HEK293 (cell line): ENCODE measurements around the gene MCRIP1.

Experiments used
- CTCF ChIA-PET: fragments of 350-600 bp; formaldehyde crosslinking; extraction: SDS; loops from one replicate; lab custom pipeline; 2021; ENCODE audit warnings: antibody characterized with exemption; lab: Yijun Ruan, JAX
- POLR2A ChIA-PET: fragments of 300-600 bp; formaldehyde crosslinking; extraction: SDS; loops from one replicate; lab custom pipeline; 2020; ENCODE audit warnings: antibody characterized with exemption, inconsistent platforms; lab: Yijun Ruan, JAX
- H3K27ac ChIP-seq: fragments of 200-500 bp; sonication (Bioruptor generic); 2 replicates; pipeline ENCODE4 v1.5.1; 2014; ENCODE audit warnings: low read depth, low read length, control low read depth, inconsistent platforms; ENCODE audit errors: extremely low read depth
- H3K36me3 ChIP-seq, 2 experiments: fragments of 200-500 bp in 1 of 2; sonication (Bioruptor generic) in 1 of 2; 1 replicate in 1 of 2; 2 replicates in 1 of 2; pipeline ENCODE4 v1.5.1; 2014 to 2017; ENCODE audit warnings: inconsistent platforms in 2 of 2, low read length in 2 of 2; ENCODE audit not compliant: control insufficient read depth in 2 of 2, insufficient read depth in 1 of 2
- H3K4me1 ChIP-seq: fragments of 200-500 bp; sonication (Bioruptor generic); 2 replicates; pipeline ENCODE4 v1.5.1; 2014; ENCODE audit warnings: mild to moderate bottlenecking, low read length, inconsistent platforms; ENCODE audit not compliant: control insufficient read depth, insufficient read depth
- H3K4me3 ChIP-seq: 2 replicates; pipeline ENCODE4 v1.5.1; 2011; ENCODE audit warnings: low read depth, mild to moderate bottlenecking, control low read depth, low read length, moderate library complexity
- H3K9me3 ChIP-seq: fragments of 200-500 bp; sonication (Bioruptor generic); 2 replicates; pipeline ENCODE4 v1.5.1; 2014; ENCODE audit warnings: low read depth, low read length, inconsistent platforms; ENCODE audit not compliant: control insufficient read depth, insufficient read depth
- GFI1B ChIP-seq: fragments of 450-650 bp; formaldehyde crosslinking; IDR thresholded peaks from 2 replicates; pipeline ENCODE4 v1.5.1; 2016; ENCODE audit warnings: missing biosample characterization, missing genetic modification characterization
- GLIS2 ChIP-seq: fragments of 450-650 bp; formaldehyde crosslinking; IDR thresholded peaks from 2 replicates; pipeline ENCODE4 v1.5.1; 2016; ENCODE audit warnings: missing biosample characterization, missing genetic modification characterization
- HIC1 ChIP-seq: fragments of 450-650 bp; formaldehyde crosslinking; IDR thresholded peaks from 2 replicates; pipeline ENCODE4 v1.5.1; 2016; ENCODE audit warnings: missing biosample characterization, missing genetic modification characterization
- KLF10 ChIP-seq: fragments of 450-650 bp; IDR thresholded peaks from 2 replicates; pipeline ENCODE4 v1.5.1; 2018; ENCODE audit warnings: missing biosample characterization, mild to moderate bottlenecking, missing genetic modification characterization
- KLF9 ChIP-seq: fragments of 450-650 bp; formaldehyde crosslinking; IDR thresholded peaks from 2 replicates; pipeline ENCODE4 v1.5.1; 2016; ENCODE audit warnings: missing biosample characterization, missing genetic modification characterization, low read depth
- SALL2 ChIP-seq: fragments of 450-650 bp; formaldehyde crosslinking; IDR thresholded peaks from 2 replicates; pipeline ENCODE4 v1.5.0; 2017; ENCODE audit warnings: missing biosample characterization, mild to moderate bottlenecking, missing genetic modification characterization, borderline replicate concordance
- SP2 ChIP-seq: fragments of 450-650 bp; formaldehyde crosslinking; IDR thresholded peaks from 2 replicates; pipeline ENCODE4 v1.5.1; 2016; ENCODE audit warnings: missing biosample characterization, missing genetic modification characterization
- YY2 ChIP-seq: fragments of 450-650 bp; formaldehyde crosslinking; IDR thresholded peaks from 2 replicates; pipeline ENCODE4 v1.5.1; 2016; ENCODE audit warnings: missing biosample characterization, missing genetic modification characterization
- ZIC2 ChIP-seq: fragments of 450-650 bp; formaldehyde crosslinking; IDR thresholded peaks from 2 replicates; pipeline ENCODE4 v1.5.1; 2016; ENCODE audit warnings: missing biosample characterization, missing genetic modification characterization
- ZNF18 ChIP-seq: fragments of 450-650 bp; formaldehyde crosslinking; IDR thresholded peaks from 2 replicates; pipeline ENCODE4 v1.5.1; 2016; ENCODE audit warnings: missing biosample characterization, missing genetic modification characterization
- ZNF2 ChIP-seq: fragments of 450-650 bp; formaldehyde crosslinking; IDR thresholded peaks from 2 replicates; pipeline ENCODE4 v1.5.1; 2016; ENCODE audit warnings: missing biosample characterization, missing genetic modification characterization
- ZNF23 ChIP-seq: fragments of 450-650 bp; formaldehyde crosslinking; IDR thresholded peaks from 2 replicates; pipeline ENCODE4 v1.5.1; 2016; ENCODE audit warnings: missing biosample characterization, missing genetic modification characterization, borderline replicate concordance
- ZNF501 ChIP-seq: fragments of 450-650 bp; formaldehyde crosslinking; IDR thresholded peaks from 2 replicates; pipeline ENCODE4 v1.5.1; 2016; ENCODE audit warnings: missing biosample characterization, missing genetic modification characterization
- ZNF571 ChIP-seq: fragments of 450-650 bp; formaldehyde crosslinking; IDR thresholded peaks from 2 replicates; pipeline ENCODE4 v1.5.0; 2017; ENCODE audit warnings: missing biosample characterization, missing genetic modification characterization
- ZNF585B ChIP-seq: fragments of 450-650 bp; formaldehyde crosslinking; IDR thresholded peaks from 2 replicates; pipeline ENCODE4 v1.5.1; 2016; ENCODE audit warnings: missing biosample characterization, missing genetic modification characterization
- ZNF610 ChIP-seq: fragments of 450-650 bp; formaldehyde crosslinking; IDR thresholded peaks from 2 replicates; pipeline ENCODE4 v1.5.1; 2016; ENCODE audit warnings: missing biosample characterization, missing genetic modification characterization, borderline replicate concordance
- ZNF621 ChIP-seq: fragments of 450-650 bp; formaldehyde crosslinking; IDR thresholded peaks from 2 replicates; pipeline ENCODE4 v1.5.1; 2017; ENCODE audit warnings: missing biosample characterization, missing genetic modification characterization
- ZNF626 ChIP-seq: fragments of 450-650 bp; sonication (Bioruptor Pico); formaldehyde crosslinking; IDR thresholded peaks from 2 replicates; pipeline ENCODE4 v1.5.1; 2018; ENCODE audit warnings: missing biosample characterization, missing genetic modification characterization, inconsistent platforms
- ZNF76 ChIP-seq: fragments of 450-650 bp; formaldehyde crosslinking; IDR thresholded peaks from 2 replicates; pipeline ENCODE4; 2016; ENCODE audit warnings: low read depth, missing biosample characterization, missing genetic modification characterization, borderline replicate concordance
- TF ChIP-seq, protein P1 (sequence below): fragments of 450-650 bp; formaldehyde crosslinking; IDR thresholded peaks from 2 replicates; pipeline ENCODE4 v1.5.1; 2017; ENCODE audit warnings: missing biosample characterization, missing genetic modification characterization

MCRIP1 gene

DNA sequence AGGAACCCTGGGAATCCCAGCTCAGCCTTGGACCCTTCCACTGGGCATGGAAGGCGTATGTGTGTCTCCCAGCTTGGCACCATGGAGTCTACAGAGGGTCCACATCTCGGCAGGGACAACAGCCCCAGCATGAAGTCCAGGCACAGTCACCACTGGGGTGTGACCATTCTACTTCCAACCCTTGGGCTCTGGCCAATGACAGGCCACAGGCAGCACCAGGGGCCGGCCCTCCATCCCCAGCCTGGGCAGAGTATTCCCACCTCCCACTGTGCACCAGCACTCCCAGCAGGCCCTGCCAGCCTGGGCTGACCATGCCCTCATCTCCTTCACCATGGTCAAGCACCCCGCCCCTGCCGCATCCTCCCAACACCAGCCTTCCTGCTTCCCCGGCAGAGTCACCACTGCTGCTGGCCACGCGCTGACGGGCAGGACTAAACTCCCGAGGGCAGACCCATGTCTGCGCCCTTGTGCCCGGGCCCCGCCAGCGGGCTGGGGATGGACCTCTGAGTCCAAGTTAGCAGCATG, 11.3 kb upstream of the MCRIP1 start:
- ChIA-PET POLR2A (interaction anchor here (0.7 to 1.3 kb wide), 5 partner anchors 10 to 30 kb away, joined by 3 to 6 read pairs (median 3); partner anchors contain the start of gene PPP1R27), CTCF (interaction anchor here (0.9 kb wide), 1 partner anchor 22 kb away, joined by 3 read pairs; no protein-coding TSS in a partner anchor)
- no peak overlapping the region for H3K4me3 ChIP-seq
- peaks cover 22 to 65% of the 10 kb centered on the region in 2 experiments for H3K36me3 ChIP-seq
- TF ChIP-seq, protein P1, sequence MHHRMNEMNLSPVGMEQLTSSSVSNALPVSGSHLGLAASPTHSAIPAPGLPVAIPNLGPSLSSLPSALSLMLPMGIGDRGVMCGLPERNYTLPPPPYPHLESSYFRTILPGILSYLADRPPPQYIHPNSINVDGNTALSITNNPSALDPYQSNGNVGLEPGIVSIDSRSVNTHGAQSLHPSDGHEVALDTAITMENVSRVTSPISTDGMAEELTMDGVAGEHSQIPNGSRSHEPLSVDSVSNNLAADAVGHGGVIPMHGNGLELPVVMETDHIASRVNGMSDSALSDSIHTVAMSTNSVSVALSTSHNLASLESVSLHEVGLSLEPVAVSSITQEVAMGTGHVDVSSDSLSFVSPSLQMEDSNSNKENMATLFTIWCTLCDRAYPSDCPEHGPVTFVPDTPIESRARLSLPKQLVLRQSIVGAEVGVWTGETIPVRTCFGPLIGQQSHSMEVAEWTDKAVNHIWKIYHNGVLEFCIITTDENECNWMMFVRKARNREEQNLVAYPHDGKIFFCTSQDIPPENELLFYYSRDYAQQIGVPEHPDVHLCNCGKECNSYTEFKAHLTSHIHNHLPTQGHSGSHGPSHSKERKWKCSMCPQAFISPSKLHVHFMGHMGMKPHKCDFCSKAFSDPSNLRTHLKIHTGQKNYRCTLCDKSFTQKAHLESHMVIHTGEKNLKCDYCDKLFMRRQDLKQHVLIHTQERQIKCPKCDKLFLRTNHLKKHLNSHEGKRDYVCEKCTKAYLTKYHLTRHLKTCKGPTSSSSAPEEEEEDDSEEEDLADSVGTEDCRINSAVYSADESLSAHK (tag by site-specific recombination): no peak
- 0 out of 2 replicates have a peak, but pooled peaks have one; percentile 20 for TF ChIP-seq HIC1 (tag by site-specific recombination)
- peak; percentile 29 for TF ChIP-seq SP2 (tag by site-specific recombination)
- TF ChIP-seq ZNF585B (tag by site-specific recombination): no peak
- no peak for TF ChIP-seq ZNF18 (tag by site-specific recombination)
- peak; percentile 78 for TF ChIP-seq ZIC2 (tag by site-specific recombination)
- no peaks in the 10 kb centered on the region for H3K4me1 ChIP-seq
- H3K27ac ChIP-seq: no peak overlapping the region
- H3K9me3 ChIP-seq: no peaks in the 10 kb centered on the region

- POLR2A ChIA-PET: interaction anchor here (0.7 to 1.2 kb wide), 4 partner anchors 9 to 30 kb away, joined by 3 to 6 read pairs (median 4); partner anchors contain the start of gene PPP1R27
- Histone ChIP-seq H3K36me3 (peaks cover 16 to 61% of the 10 kb centered on the region in 2 experiments), H3K4me3 (no peak overlapping the region)
- TF ChIP-seq ZNF571: no peak
- TF ChIP-seq KLF9 (tag by site-specific recombination): peak; percentile 27; the same call in 1 of the 2 replicates
- TF ChIP-seq GLIS2: 0 out of 2 replicates have a peak, but pooled peaks have one; percentile 12
- TF ChIP-seq, all 188 proteins: peak for 2
- CTCF ChIA-PET: interaction anchor here (0.9 kb wide), 1 partner anchor 22 kb away, joined by 3 read pairs; no protein-coding TSS in a partner anchor
- Histone ChIP-seq H3K4me1 (no peaks in the 10 kb centered on the region), H3K27ac (no peak overlapping the region), H3K9me3 (no peaks in the 10 kb centered on the region)
Observed at GRCh38 chr17:81843713-81844326, 10.7 kb upstream of the MCRIP1 start.

- Histone ChIP-seq H3K36me3 (peaks cover 10 to 55% of the 10 kb centered on the region in 2 experiments), H3K4me3 (no peak overlapping the region), H3K9me3 (no peaks in the 10 kb centered on the region), H3K27ac (no peak overlapping the region), H3K4me1 (no peaks in the 10 kb centered on the region)
- TF ChIP-seq ZNF23 (no peak), GFI1B (tag by site-specific recombination) (no peak), ZNF501 (tag by site-specific recombination) (no peak), ZNF621 (no peak), YY2 (tag by site-specific recombination) (no peak), ZNF610 (tag by site-specific recombination) (no peak), SALL2 (tag by site-specific recombination) (no peak), ZNF2 (tag by site-specific recombination) (no peak), KLF10 (tag by site-specific recombination) (no peak), ZNF626 (no peak), ZNF76 (no peak)
- ChIA-PET CTCF (no interaction called here), POLR2A (interaction anchor here (0.9 to 1.6 kb wide), 3 partner anchors 9 to 23 kb away, joined by 3 to 5 read pairs (median 4); no protein-coding TSS in a partner anchor)
Observed at GRCh38 chr17:81842725-81843504, 9.8 kb upstream of the MCRIP1 start.
